ENCODE measurements around the gene NAT8L.

- TF ChIP-seq CTCF (IDR thresholded peaks at IDR 0.05) (no peak), POLR2AphosphoS5 (IDR thresholded peaks at IDR 0.05; ENCODE audit: low read depth, low read length) (no peak), SIN3A (IDR thresholded peaks at IDR 0.05; ENCODE audit: borderline replicate concordance, insufficient read depth, low read depth, low read length) (no peak), TCF7L2 (IDR thresholded peaks at IDR 0.05; ENCODE audit: low read depth, low read length) (no peak)
- TF ChIP-seq, protein P1, sequence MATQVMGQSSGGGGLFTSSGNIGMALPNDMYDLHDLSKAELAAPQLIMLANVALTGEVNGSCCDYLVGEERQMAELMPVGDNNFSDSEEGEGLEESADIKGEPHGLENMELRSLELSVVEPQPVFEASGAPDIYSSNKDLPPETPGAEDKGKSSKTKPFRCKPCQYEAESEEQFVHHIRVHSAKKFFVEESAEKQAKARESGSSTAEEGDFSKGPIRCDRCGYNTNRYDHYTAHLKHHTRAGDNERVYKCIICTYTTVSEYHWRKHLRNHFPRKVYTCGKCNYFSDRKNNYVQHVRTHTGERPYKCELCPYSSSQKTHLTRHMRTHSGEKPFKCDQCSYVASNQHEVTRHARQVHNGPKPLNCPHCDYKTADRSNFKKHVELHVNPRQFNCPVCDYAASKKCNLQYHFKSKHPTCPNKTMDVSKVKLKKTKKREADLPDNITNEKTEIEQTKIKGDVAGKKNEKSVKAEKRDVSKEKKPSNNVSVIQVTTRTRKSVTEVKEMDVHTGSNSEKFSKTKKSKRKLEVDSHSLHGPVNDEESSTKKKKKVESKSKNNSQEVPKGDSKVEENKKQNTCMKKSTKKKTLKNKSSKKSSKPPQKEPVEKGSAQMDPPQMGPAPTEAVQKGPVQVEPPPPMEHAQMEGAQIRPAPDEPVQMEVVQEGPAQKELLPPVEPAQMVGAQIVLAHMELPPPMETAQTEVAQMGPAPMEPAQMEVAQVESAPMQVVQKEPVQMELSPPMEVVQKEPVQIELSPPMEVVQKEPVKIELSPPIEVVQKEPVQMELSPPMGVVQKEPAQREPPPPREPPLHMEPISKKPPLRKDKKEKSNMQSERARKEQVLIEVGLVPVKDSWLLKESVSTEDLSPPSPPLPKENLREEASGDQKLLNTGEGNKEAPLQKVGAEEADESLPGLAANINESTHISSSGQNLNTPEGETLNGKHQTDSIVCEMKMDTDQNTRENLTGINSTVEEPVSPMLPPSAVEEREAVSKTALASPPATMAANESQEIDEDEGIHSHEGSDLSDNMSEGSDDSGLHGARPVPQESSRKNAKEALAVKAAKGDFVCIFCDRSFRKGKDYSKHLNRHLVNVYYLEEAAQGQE (IDR thresholded peaks at IDR 0.05; ENCODE audit: insufficient read depth in 1 of 2, low read depth in 2 of 2, low read length in 1 of 2) = no peak
Observed at GRCh38 chr4:2087170-2087569, 28.0 kb downstream of the NAT8L start.

All from Panc1 (cell line).